Measurements from ENCODE around the gene ZNF33B. TPM values are rescaled to one million over a fixed set of nuclear protein-coding genes. Genes with fewer than 3 reads are reported as not detected.

Gene ZNF33B
- total RNA-seq, 4 donors from 2014 or later, result 6.5 to 20.4 (median 8.4) TPM

DNA sequence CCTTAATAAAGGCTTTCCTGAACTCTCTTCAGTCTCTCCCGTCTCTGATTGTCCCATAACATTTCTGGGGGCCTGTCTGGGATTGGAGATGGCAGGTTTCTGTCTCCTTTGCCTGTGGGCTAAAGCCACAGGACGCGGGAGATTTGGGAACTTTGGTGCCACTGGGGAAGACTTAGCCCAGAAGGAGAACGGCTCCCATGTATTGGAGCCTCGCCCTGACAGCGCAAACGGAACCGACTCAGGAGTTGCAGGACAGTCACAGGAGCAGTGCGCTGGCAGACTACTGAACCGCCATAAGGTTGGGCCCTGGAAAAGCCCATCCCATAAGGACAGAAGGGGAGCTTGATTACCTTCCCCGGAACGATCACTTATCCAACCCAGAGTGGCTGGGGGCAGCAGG lies 7.1 kb upstream of the ZNF33B start:
- WGBS, 2 donors, result 83 to 100% methylated on average over 1 to 2 of the region's 12 CpGs
- peak overlapping the region in 1 of 4 donors; percentile 40 for H3K27ac ChIP-seq
- no peaks in the 10 kb centered on the region for H3K9me3 ChIP-seq
- no peak for DNase-seq
- H3K36me3 ChIP-seq, result no peaks in the 10 kb centered on the region
- H3K4me1 ChIP-seq, result peaks cover 0 to 49% (median 6%) of the 10 kb centered on the region in 3 donors
- no peaks in the 10 kb centered on the region for H3K27me3 ChIP-seq
- TF ChIP-seq POLR2A (IDR thresholded peaks at IDR 0.05), result no peak
- TF ChIP-seq, protein P1, sequence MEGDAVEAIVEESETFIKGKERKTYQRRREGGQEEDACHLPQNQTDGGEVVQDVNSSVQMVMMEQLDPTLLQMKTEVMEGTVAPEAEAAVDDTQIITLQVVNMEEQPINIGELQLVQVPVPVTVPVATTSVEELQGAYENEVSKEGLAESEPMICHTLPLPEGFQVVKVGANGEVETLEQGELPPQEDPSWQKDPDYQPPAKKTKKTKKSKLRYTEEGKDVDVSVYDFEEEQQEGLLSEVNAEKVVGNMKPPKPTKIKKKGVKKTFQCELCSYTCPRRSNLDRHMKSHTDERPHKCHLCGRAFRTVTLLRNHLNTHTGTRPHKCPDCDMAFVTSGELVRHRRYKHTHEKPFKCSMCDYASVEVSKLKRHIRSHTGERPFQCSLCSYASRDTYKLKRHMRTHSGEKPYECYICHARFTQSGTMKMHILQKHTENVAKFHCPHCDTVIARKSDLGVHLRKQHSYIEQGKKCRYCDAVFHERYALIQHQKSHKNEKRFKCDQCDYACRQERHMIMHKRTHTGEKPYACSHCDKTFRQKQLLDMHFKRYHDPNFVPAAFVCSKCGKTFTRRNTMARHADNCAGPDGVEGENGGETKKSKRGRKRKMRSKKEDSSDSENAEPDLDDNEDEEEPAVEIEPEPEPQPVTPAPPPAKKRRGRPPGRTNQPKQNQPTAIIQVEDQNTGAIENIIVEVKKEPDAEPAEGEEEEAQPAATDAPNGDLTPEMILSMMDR (IDR thresholded peaks at IDR 0.05), result no peak
- H3K4me3 ChIP-seq, result no peak overlapping the region
- intact Hi-C loops (cut with DNase I), result no loop called here

DNA sequence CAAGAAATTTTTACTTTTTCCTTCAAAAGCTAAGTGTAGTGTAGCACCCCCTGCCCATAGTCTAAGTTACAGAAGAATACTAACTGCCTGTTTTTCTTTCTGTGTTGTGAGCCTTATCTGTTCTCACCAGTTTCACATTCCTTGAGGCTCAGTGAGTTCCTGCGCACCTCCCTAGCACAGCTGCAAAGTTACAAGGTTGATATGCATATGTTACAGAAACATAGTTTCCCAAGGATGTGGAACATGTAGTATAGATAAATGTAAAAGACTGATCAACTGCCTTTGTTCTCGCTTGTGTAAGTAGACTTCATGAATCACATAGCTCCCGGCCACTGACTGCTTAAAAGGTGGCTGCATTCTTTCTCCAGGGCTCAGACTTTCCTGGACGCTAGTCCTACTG lies 6.7 kb upstream of the ZNF33B start:
- intact Hi-C loops (cut with DNase I), result no loop called here
- no peak for DNase-seq
- H3K27ac ChIP-seq, result peak overlapping the region in 1 of 4 donors; percentile 40
- TF ChIP-seq POLR2A (IDR thresholded peaks at IDR 0.05), result no peak
- TF ChIP-seq, protein P1 (IDR thresholded peaks at IDR 0.05), result no peak
- peaks cover 0 to 53% (median 6%) of the 10 kb centered on the region in 3 donors for H3K4me1 ChIP-seq
- 53 to 55% methylated on average over 4 of the region's 4 CpGs for WGBS, 2 donors
- no peak overlapping the region for H3K4me3 ChIP-seq
- H3K27me3 ChIP-seq, result no peaks in the 10 kb centered on the region
- no peaks in the 10 kb centered on the region for H3K9me3 ChIP-seq
- no peaks in the 10 kb centered on the region for H3K36me3 ChIP-seq

DNA sequence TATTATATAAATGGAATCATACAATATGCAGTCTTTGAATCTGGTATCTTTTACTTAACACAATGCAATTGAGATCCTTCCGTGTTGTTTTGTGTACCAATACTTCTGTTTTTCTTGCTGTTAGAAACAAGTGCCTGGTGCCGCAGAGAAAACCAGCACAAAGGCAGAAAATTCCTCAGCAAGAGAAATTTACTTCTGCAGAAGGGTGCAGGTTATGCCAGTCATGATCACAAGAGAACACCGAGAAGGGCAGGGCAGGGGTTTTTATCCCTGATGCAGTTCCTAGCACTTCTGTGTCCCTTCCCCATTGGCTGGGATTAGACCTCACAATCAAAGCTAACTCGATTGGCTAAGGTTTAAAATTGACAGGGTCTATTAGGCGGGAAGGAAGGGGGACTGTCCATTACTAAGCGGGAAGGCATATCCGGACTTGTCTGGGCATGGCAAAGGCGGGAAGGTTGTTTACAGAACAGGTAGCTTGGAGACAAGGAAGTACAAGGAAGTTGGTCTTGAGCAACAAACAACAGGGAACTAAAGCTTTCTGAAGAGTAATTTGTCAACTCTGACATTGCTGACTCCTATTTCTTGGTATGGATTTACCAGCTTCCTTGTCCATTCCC lies 2.4 kb upstream of the ZNF33B start:
- no peaks in the 10 kb centered on the region for H3K9me3 ChIP-seq
- H3K4me1 ChIP-seq, result peaks cover 0 to 60% (median 3%) of the 10 kb centered on the region in 3 donors
- no peak for DNase-seq
- H3K27ac ChIP-seq, result peak overlapping the region in 3 of 4 donors; percentile 58 to 77 (median 68)
- no peak overlapping the region for H3K4me3 ChIP-seq
- H3K27me3 ChIP-seq, result no peaks in the 10 kb centered on the region
- peaks cover 0 to 10% (median 0%) of the 10 kb centered on the region in 3 donors for H3K36me3 ChIP-seq
- TF ChIP-seq, protein P1 (IDR thresholded peaks at IDR 0.05), result no peak
- TF ChIP-seq POLR2A (IDR thresholded peaks at IDR 0.05), result no peak
- intact Hi-C loops (cut with DNase I), result no loop called here
- WGBS, 2 donors, result 62 to 65% methylated on average over 8 of the region's 8 CpGs

DNA sequence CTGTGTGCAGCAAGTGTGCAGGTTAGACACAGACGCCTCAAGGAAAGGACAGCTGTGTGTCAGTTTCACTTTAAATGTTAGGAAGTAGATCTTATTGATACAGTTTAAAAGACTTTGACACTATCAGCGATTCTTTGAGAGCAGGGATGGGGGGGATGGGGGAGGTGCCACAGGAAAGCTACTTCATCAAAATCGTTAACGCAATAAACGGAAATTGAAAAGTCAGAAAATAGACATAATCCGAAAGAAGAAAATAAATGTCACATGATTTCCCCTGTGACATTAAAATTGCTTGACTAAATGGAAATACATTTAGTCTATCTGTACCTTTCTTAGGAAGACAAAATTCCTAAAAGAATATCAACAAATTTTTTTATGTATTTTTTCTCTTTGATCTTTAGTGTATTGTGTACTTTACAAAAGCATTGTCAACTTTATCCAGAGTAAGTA lies 476 bp upstream of the ZNF33B start:
- intact Hi-C loops (cut with DNase I), result no loop called here

DNA sequence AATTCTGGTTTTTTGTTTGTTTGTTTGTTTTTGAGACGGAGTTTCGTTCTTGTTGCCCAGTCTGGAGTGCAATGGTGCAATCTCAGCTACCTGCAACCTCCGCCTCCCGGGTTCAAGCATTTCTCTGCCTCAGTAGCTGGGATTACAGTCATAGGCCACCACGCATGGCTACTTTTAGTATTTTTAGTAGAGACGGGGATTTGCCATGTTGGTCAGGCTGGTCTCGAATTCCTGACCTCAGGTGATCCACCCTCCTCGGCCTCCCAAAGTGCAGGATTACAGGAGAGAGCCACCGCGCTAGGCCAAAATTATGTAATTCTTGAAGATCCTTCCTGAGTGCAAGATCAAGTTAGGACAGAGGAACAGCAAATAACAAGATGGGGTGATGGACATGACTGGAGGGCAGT lies 719 bp downstream of the ZNF33B start:
- no peaks in the 10 kb centered on the region for H3K27me3 ChIP-seq
- H3K27ac ChIP-seq, result peak overlapping the region; percentile 91 to 97 (median 96)
- peak overlapping the region; percentile 48 to 84 (median 76) for H3K4me3 ChIP-seq
- TF ChIP-seq, protein P1 (IDR thresholded peaks at IDR 0.05), result no peak
- TF ChIP-seq POLR2A (IDR thresholded peaks at IDR 0.05), result no peak
- WGBS, 2 donors, result 9 to 31% methylated on average over 6 to 10 of the region's 10 CpGs
- H3K9me3 ChIP-seq, result no peaks in the 10 kb centered on the region
- intact Hi-C loops (cut with DNase I), result no loop called here
- no peak for DNase-seq
- H3K36me3 ChIP-seq, result peaks cover 0 to 33% (median 0%) of the 10 kb centered on the region in 3 donors
- peaks cover 0 to 58% (median 3%) of the 10 kb centered on the region in 3 donors for H3K4me1 ChIP-seq

More for the DNA sequence above, 476 bp upstream of the ZNF33B start:
- whole genome bisulfite sequencing, 2 donors, result 0% methylated on average over 5 to 6 of the region's 6 CpGs
- Histone ChIP-seq H3K36me3 (peaks cover 0 to 21% (median 0%) of the 10 kb centered on the region in 3 donors), H3K4me3 (peak overlapping the region; percentile 48 to 84 (median 76)), H3K27ac (peak overlapping the region; percentile 91 to 97 (median 96)), H3K9me3 (no peaks in the 10 kb centered on the region), H3K4me1 (peaks cover 0 to 58% (median 3%) of the 10 kb centered on the region in 3 donors), H3K27me3 (no peaks in the 10 kb centered on the region)
- TF ChIP-seq, protein P1 (IDR thresholded peaks at IDR 0.05), result no peak
- TF ChIP-seq POLR2A (IDR thresholded peaks at IDR 0.05), result no peak
- no peak for DNase-seq
